ENCODE measurements around the gene RAPGEF6.

The RAPGEF6 gene

GRCh38 chr5:131581702-131582101 is 53.3 kb downstream of the RAPGEF6 start:
- Histone ChIP-seq H4K20me1 (ENCODE audit: insufficient read depth, low read length) (peaks cover 23% of the 10 kb centered on the region), H3K36me3 (replicated peaks; ENCODE audit: low read depth, low read length) (no peaks in the 10 kb centered on the region), H3K4me1 (ENCODE audit: low read length) (no peaks in the 10 kb centered on the region), H3K79me2 (ENCODE audit: low read length) (peaks cover 39% of the 10 kb centered on the region), H3K27me3 (ENCODE audit: low read depth, low read length) (no peaks in the 10 kb centered on the region), H2AFZ (ENCODE audit: low read depth, low read length) (no peak overlapping the region), H3K9me3 (ENCODE audit: insufficient read depth, low read length) (no peaks in the 10 kb centered on the region), H3K4me2 (ENCODE audit: low read length) (no peak overlapping the region), H3K9ac (ENCODE audit: low read length) (no peak overlapping the region), H3K27ac (ENCODE audit: low read length) (no peak overlapping the region), H3K4me3 (ENCODE audit: low read length) (no peak overlapping the region)
- no peak for TF ChIP-seq CTCF (IDR thresholded peaks at IDR 0.05; ENCODE audit: low read depth, low read length)

GRCh38 chr5:131579917-131580671 is 54.9 kb downstream of the RAPGEF6 start:
- H3K4me2 ChIP-seq (ENCODE audit: low read length): no peak overlapping the region
- peaks cover 23% of the 10 kb centered on the region for H4K20me1 ChIP-seq (ENCODE audit: insufficient read depth, low read length)
- no peaks in the 10 kb centered on the region for H3K36me3 ChIP-seq (replicated peaks; ENCODE audit: low read depth, low read length)
- no peaks in the 10 kb centered on the region for H3K4me1 ChIP-seq (ENCODE audit: low read length)
- no peak for TF ChIP-seq EZH2phosphoT487 (IDR thresholded peaks at IDR 0.05; ENCODE audit: low read depth)
- no peak for TF ChIP-seq CTCF (IDR thresholded peaks at IDR 0.05; ENCODE audit: low read depth, low read length)
- H3K79me2 ChIP-seq (ENCODE audit: low read length): peaks cover 37% of the 10 kb centered on the region
- H3K4me3 ChIP-seq (ENCODE audit: low read length): no peak overlapping the region
- H2AFZ ChIP-seq (ENCODE audit: low read depth, low read length): no peak overlapping the region
- no peak overlapping the region for H3K27ac ChIP-seq (ENCODE audit: low read length)
- H3K27me3 ChIP-seq (ENCODE audit: low read depth, low read length): no peaks in the 10 kb centered on the region
- H3K9me3 ChIP-seq (ENCODE audit: insufficient read depth, low read length): no peaks in the 10 kb centered on the region
- H3K9ac ChIP-seq (ENCODE audit: low read length): no peak overlapping the region

GRCh38 chr5:131575660-131576227 is 59.3 kb downstream of the RAPGEF6 start:
- no peaks in the 10 kb centered on the region for H3K36me3 ChIP-seq (replicated peaks; ENCODE audit: low read depth, low read length)
- H3K27me3 ChIP-seq (ENCODE audit: low read depth, low read length): no peaks in the 10 kb centered on the region
- no peak overlapping the region for H3K4me3 ChIP-seq (ENCODE audit: low read length)
- H3K9ac ChIP-seq (ENCODE audit: low read length): no peak overlapping the region
- no peak overlapping the region for H3K4me2 ChIP-seq (ENCODE audit: low read length)
- H3K9me3 ChIP-seq (ENCODE audit: insufficient read depth, low read length): no peaks in the 10 kb centered on the region
- no peak overlapping the region for H2AFZ ChIP-seq (ENCODE audit: low read depth, low read length)
- H3K79me2 ChIP-seq (ENCODE audit: low read length): peaks cover 10% of the 10 kb centered on the region; the same call in 1 of the 2 replicates
- no peak for TF ChIP-seq EZH2phosphoT487 (IDR thresholded peaks at IDR 0.05; ENCODE audit: low read depth)
- TF ChIP-seq CTCF (IDR thresholded peaks at IDR 0.05; ENCODE audit: low read depth, low read length): no peak
- H3K4me1 ChIP-seq (ENCODE audit: low read length): no peaks in the 10 kb centered on the region
- peaks cover 3% of the 10 kb centered on the region; the same call in 1 of the 2 replicates for H4K20me1 ChIP-seq (ENCODE audit: insufficient read depth, low read length)
- H3K27ac ChIP-seq (ENCODE audit: low read length): no peak overlapping the region

GRCh38 chr5:131571669-131572168 is 63.3 kb downstream of the RAPGEF6 start:
- peaks cover 7% of the 10 kb centered on the region; the same call in 1 of the 2 replicates for H3K79me2 ChIP-seq (ENCODE audit: low read length)
- no peaks in the 10 kb centered on the region for H3K36me3 ChIP-seq (replicated peaks; ENCODE audit: low read depth, low read length)
- no peaks in the 10 kb centered on the region for H3K27me3 ChIP-seq (ENCODE audit: low read depth, low read length)

More at GRCh38 chr5:131571669-131572168, 63.3 kb downstream of the RAPGEF6 start:
- Histone ChIP-seq H3K4me2 (ENCODE audit: low read length) (no peak overlapping the region), H2AFZ (ENCODE audit: low read depth, low read length) (no peak overlapping the region), H3K4me1 (ENCODE audit: low read length) (no peaks in the 10 kb centered on the region), H3K4me3 (ENCODE audit: low read length) (no peak overlapping the region), H3K9ac (ENCODE audit: low read length) (no peak overlapping the region), H4K20me1 (ENCODE audit: insufficient read depth, low read length) (peaks cover 6% of the 10 kb centered on the region; the same call in 1 of the 2 replicates), H3K27ac (ENCODE audit: low read length) (no peak overlapping the region), H3K9me3 (ENCODE audit: insufficient read depth, low read length) (no peaks in the 10 kb centered on the region)
- no peak for TF ChIP-seq EZH2phosphoT487 (IDR thresholded peaks at IDR 0.05; ENCODE audit: low read depth)
- TF ChIP-seq CTCF (IDR thresholded peaks at IDR 0.05; ENCODE audit: low read depth, low read length): no peak
